GM21447 (cell line): ENCODE data around the gene NACAD.

Source experiments
- ATAC-seq: cut with Tn5 transposase; IDR thresholded peaks from one replicate; pipeline ENCODE4 v1.9.1; 2021; ENCODE audit not compliant: unreplicated experiment

NACAD gene

GRCh38 chr7:45092100-45092930 lies 3.5 kb upstream of the NACAD start:
- ATAC-seq = no peak

GRCh38 chr7:45089341-45089891 lies 647 bp upstream of the NACAD start:
- no peak for ATAC-seq

- no peak for ATAC-seq
These were observed 545 bp downstream of the NACAD start for GRCh38 chr7:45088146-45088701.

GRCh38 chr7:45087301-45088145 lies 1.2 kb downstream of the NACAD start:
- no peak for ATAC-seq

- ATAC-seq = no peak
These were observed 2.3 kb downstream of the NACAD start for GRCh38 chr7:45086331-45087065.

- ATAC-seq = no peak
These were observed 3.1 kb downstream of the NACAD start for GRCh38 chr7:45085619-45086200.

GRCh38 chr7:45084901-45085618 lies 3.7 kb downstream of the NACAD start:
- no peak for ATAC-seq

- no peak for ATAC-seq
These were observed 4.4 kb downstream of the NACAD start for GRCh38 chr7:45084336-45084735.

GRCh38 chr7:45082831-45083331 lies 5.9 kb downstream of the NACAD start:
- no peak for ATAC-seq

GRCh38 chr7:45082031-45082830 lies 6.5 kb downstream of the NACAD start:
- no peak for ATAC-seq

GRCh38 chr7:45081670-45081974 lies 7.1 kb downstream of the NACAD start:
- no peak for ATAC-seq

GRCh38 chr7:45080958-45081669 lies 7.7 kb downstream of the NACAD start:
- ATAC-seq = no peak

- no peak for ATAC-seq
These were observed 8.4 kb downstream of the NACAD start for GRCh38 chr7:45080265-45080957.

- no peak for ATAC-seq
These were observed 10.6 kb downstream of the NACAD start for GRCh38 chr7:45078125-45078681.

GRCh38 chr7:45077579-45077978 lies 11.2 kb downstream of the NACAD start:
- ATAC-seq = no peak

- no peak for ATAC-seq
These were observed 11.8 kb downstream of the NACAD start for GRCh38 chr7:45076946-45077345.
